Measurements from ENCODE around the gene CNOT3.

DNA sequence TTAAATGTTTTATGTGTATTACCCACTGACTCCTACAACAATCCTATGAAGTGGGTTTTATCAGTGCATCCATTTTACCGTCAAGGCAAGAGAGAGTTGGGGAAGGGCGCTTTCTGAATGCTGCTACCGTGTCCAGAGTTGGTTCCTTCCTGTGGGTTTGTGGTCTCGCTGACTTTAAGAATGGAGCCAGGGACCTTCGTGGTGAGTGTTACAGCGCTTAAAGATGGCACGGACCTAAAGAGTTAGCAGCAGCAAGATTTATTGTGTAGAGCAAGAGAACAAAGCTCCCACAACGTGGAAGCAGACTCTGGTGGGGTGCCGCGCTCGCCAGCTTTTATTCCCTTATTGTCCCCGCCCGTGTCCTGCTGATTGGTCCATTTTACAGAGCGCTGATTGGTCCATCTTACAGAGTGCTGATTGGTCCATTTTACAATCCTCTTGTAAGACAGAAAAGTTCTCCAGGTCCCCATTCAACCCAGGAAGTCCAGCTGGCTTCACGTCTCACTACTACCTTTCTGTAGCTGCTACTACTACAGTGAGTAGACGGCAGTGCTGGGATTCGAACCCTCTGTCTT lies 43.0 kb upstream of the CNOT3 start:
- TF ChIP-seq, protein P1, sequence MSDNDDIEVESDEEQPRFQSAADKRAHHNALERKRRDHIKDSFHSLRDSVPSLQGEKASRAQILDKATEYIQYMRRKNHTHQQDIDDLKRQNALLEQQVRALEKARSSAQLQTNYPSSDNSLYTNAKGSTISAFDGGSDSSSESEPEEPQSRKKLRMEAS (CRISPR knock-in tag; IDR thresholded peaks at IDR 0.05): no peak
- TF ChIP-seq ZNF24 (IDR thresholded peaks at IDR 0.05) (no peak), HIVEP1 (CRISPR knock-in tag; IDR thresholded peaks at IDR 0.05) (no peak), RCOR1 (IDR thresholded peaks at IDR 0.05; ENCODE audit: borderline replicate concordance in 1 of 2, low read depth in 2 of 2, low read length in 2 of 2) (no peak), ETV6 (IDR thresholded peaks at IDR 0.05; ENCODE audit: borderline replicate concordance in 1 of 2, low read depth in 2 of 2, low read length in 1 of 2) (no peak), ETV6 (CRISPR knock-in tag; IDR thresholded peaks at IDR 0.05; ENCODE audit: borderline replicate concordance) (no peak), XRCC4 (IDR thresholded peaks at IDR 0.05; ENCODE audit: extremely low read depth, insufficient read depth, insufficient read length) (no peak), RBBP5 (IDR thresholded peaks at IDR 0.05; ENCODE audit: borderline replicate concordance, insufficient read depth, low read length, poor library complexity, severe bottlenecking) (no peak), SAP30 (IDR thresholded peaks at IDR 0.05; ENCODE audit: borderline replicate concordance, insufficient read depth, low read depth, low read length, poor library complexity, severe bottlenecking) (no peak), EZH2 (IDR thresholded peaks at IDR 0.05; ENCODE audit: borderline replicate concordance, low read depth, low read length) (no peak), POLR2A (conservative IDR thresholded peaks at IDR 0.05) (no peak), GTF2F1 (IDR thresholded peaks at IDR 0.05; ENCODE audit: low read depth, low read length) (no peak)
- TF ChIP-seq, protein P2, sequence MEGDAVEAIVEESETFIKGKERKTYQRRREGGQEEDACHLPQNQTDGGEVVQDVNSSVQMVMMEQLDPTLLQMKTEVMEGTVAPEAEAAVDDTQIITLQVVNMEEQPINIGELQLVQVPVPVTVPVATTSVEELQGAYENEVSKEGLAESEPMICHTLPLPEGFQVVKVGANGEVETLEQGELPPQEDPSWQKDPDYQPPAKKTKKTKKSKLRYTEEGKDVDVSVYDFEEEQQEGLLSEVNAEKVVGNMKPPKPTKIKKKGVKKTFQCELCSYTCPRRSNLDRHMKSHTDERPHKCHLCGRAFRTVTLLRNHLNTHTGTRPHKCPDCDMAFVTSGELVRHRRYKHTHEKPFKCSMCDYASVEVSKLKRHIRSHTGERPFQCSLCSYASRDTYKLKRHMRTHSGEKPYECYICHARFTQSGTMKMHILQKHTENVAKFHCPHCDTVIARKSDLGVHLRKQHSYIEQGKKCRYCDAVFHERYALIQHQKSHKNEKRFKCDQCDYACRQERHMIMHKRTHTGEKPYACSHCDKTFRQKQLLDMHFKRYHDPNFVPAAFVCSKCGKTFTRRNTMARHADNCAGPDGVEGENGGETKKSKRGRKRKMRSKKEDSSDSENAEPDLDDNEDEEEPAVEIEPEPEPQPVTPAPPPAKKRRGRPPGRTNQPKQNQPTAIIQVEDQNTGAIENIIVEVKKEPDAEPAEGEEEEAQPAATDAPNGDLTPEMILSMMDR (IDR thresholded peaks at IDR 0.05 in 2 of 3, conservative IDR thresholded peaks at IDR 0.05 in 1 of 3; ENCODE audit: insufficient read depth in 2 of 3, low read depth in 1 of 3, low read length in 3 of 3): no peak

Measured in K562 (cell line).